Measurements from ENCODE around the gene FGFR2.

The FGFR2 gene

DNA sequence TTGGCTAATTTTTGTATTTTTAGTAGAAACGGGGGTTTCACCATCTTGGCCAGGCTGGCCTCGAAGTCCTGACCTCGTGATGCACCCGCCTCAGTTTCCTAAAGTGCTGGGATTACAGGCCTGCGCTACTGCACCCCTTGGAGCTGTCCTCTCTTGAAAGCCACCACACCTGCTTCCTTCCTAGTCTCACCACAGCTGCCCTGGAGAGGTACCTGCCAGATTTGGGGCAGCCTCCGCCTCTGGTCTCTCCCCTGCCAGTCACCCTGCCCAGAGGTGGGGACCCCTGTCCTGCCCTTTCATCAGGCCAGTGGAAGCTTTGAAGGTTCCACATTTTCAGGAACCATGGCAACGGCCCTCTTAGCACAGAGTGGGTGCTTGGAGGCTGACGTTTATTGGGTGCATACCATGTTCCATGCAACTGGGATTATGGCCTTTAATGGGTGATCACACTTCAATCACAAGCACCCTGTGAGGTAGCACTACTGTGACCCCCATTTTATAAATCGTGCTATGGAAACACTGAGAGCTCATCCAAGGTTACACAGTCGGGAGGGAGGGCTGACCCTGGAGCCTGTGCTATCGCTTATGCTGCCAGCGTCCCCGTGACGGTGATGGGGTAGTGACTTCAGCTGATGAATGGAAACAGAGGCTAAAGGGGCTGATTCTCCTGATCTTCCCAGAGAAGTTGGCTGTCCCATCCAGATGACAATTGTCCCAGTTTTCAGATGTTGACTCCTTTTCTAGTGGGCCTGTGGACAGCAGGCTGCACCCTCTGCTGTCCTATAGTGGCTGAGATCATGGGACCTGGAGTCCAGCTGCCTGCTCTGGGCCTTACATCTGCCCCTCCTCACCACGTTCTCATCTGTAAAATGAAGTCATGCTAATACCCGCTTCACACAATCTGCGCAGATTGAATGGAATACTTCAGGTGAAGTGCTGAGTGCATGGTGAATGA is 11.5 kb upstream of the FGFR2 start:
- DNase-seq, result no peak

DNA sequence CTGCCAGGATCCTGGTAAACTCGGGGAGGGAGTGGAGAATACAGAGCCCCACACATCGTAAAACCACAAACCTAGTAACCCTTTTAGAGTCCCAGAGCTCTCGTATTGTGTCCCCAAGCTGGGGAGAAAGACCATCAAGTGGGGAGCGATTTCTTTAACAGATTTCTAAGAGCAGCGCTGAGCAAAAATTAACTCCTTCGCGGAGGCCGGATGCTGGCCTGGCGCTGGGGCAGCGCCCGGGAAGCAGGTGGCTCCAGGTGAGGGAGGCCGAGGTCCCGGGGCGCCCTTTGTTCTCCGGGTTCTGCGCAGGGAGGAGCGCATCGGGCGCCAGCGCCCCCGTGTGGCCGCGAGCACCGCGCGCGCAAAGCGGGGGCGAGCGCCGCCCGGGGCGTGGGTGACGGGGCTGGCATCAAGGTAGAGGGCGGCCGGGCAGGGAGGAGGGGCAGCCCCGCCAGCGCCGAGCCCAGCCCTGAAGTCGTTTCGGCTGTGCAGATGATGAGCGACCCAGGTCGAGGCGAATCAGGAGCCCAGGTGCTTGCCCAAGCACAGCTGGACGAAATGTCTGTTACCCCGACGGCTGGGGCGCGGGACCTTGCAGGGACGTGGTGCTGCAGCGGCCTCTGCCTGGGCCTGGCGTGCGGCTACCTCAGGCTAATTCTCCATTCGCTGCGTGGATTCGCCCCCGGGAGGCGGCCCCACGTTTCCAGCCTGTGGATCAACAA is 10.4 kb upstream of the FGFR2 start:
- DNase-seq, result peak; percentile 31

DNA sequence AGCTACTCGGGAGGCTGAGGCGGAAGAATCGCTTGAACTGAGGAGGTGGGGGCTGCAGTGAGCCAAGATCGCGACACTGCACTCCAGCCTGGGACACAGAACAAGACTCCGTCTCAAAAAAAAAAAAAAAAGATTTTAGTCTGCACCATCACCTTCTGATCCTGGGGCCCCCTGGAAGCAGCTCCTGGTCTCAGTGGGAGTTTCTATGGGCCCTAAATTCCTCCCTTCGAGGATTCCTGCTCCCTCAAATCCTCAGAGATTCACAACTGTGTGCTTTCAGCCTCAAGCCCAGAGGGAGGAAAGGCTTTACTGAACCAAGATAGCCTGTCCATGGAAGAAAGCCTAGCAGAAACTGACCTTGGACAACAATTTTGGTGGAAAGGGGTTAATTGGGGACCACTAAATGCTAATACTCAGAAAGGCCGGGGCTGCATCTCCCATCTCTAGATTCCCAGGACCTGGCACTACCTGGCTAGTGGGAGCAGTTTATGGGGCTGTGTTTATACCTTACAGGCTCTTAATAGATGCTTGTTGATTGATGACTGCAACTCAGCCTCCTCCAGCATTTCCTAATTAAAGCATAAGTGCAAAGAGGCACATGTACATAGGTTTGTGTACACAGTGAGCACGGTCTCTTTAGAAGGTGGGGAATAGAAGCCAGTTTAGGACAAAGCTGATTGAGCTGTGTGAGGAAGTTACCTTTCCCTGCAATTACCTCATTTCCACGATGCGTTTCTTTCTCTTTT is 9.2 kb upstream of the FGFR2 start:
- no peak for DNase-seq

DNA sequence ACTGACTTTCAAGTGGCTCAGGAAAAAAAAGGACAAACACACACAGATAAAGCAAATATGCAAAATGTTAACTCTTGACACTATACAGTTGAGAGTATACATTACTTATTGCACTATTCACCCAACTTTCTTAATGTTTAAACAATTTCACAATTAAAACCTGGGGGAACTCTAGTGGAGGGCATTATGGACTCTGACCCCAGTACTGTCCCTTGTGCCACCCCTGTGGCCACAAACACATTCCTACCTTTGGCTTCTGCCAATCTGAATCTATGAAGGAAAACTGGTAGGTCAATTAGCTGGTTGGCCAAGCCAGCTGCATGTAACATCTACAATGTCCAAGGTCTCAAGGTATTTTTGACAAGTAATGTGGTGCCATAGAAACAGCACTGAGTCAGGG is 7.5 kb upstream of the FGFR2 start:
- DNase-seq, result no peak

DNA sequence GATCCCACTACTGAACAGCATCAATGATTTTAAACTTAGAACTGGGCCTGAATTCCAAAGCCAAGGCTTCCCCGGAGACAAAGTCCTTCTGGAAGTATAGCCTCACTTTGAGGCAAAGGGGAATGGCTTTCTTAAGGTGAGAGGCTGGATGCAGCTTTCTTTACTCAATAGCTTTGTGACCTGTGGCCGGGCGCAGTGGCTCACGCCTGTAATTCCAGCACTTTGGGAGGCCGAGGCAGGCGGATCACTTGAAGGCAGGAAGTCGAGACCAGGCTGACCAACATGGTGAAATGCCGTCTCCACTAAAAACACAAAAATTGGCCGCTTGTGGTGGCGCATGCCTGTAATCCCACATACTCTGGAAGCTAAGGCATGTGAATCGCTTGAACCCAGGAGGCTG is 3.2 kb upstream of the FGFR2 start:
- no peak for DNase-seq

DNA sequence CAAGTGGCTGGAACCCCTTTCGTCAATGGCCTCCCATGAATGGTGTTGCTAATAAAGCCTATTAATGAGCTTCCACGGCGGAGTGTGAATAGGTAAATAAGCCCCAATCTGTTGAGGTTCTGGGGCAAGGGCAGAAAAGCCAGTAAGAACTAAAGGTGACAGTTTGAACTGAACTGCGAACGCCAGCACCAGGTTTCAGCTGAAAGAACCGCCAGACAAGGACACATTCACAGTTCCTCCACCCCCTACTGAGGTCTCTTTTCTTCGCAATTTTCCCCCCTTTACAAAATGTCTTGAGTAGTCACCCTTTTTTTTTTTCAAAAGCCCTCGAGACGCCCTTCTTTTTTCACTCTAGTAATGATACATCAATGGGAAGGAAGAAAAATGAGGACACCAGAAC is 2.4 kb upstream of the FGFR2 start:
- no peak for DNase-seq

DNA sequence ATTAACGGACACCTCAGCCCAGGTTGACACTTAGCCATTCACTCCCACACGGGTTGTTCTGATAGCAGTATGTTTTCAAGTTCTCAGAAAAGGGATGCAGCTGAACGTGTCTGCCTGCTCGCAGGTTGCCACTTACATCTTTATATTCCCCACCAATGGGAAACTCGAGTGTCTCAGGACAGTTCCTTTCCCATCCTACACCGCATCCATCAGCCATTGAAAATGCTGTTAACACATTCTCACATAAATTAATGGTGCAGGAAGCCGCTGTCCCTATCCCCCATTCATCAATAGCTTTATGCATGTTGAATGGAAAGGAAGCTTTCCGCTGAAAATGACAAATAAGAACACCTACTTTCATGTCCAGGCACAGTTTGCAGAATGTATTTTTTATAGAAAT is 1.7 kb upstream of the FGFR2 start:
- no peak for DNase-seq

DNA sequence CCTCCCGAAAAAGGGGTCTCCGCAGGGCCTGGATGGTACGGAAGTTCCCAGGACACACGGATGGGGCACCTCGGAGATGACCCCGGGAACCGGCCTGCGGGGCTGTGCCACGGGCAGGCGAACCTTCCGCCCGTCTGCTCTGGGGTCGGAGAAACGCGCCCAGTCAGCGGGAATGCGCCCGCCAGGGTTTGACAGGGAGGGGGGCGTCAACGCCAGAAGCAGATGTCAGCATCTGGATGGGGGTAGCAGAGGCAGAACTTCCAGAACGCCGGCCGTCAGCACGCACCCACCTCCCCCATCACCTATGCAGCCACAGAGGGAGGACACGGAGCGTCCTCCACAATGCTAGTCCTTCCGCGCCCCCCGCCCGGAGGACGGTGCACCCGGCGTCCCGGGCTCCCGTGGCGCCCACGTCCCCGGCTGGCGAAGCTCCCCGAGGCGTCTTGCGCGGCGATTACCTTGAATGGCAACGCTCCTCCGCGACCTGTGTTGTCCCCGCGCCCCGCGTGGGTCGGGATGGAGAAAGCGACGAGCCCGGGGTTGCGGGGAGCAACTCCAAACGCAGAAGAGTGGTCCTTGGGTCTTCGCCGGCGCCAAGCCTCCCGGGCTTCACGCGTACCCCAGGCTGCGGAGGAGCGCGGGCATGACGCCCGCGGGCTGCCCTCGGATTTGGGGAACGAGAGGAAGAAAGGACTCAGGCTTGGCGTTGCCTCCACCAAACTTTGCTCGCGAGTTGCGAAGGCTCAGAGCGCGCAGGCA is 561 bp downstream of the FGFR2 start:
- no peak for DNase-seq

DNA sequence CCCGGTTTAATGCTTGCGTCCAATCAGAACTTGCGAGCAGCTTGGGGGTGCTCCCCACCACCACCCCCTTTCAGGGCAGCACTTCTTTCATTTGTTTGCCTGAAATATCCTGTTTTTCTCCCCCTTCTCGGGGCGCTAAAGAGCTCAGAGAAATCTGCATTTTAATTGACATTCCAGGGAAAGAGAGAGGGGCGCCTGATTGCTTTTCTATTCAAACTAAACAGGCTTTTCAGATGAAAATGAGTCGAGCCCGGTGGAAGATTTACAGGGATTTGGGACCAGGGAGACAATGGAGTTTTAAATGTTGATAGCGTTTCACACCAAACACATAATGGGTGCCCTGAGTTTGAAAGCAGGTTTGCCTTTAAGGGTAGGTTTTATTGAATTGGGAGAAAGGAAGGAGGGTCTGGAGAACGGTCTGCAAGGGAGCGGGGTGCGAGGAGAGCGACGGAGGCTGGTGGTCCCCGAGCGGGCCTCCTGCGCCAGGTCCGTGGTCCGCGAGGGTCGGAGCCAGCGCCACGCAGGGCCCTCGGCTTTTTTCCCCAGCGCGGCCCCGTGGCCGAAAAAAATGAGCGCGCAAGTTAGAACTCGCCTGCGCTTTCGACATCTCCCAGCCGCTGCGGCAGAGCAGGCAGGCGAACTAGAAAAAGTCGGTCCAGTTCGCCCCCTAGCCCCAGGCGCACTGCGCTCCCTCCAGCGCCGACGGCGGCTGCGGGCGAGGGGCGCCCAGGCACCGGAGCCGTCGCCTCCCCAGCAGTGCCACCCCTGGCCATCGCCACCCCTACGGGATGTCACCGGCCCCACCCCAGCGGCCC is 1.3 kb downstream of the FGFR2 start:
- DNase-seq, result peak; percentile 37

DNA sequence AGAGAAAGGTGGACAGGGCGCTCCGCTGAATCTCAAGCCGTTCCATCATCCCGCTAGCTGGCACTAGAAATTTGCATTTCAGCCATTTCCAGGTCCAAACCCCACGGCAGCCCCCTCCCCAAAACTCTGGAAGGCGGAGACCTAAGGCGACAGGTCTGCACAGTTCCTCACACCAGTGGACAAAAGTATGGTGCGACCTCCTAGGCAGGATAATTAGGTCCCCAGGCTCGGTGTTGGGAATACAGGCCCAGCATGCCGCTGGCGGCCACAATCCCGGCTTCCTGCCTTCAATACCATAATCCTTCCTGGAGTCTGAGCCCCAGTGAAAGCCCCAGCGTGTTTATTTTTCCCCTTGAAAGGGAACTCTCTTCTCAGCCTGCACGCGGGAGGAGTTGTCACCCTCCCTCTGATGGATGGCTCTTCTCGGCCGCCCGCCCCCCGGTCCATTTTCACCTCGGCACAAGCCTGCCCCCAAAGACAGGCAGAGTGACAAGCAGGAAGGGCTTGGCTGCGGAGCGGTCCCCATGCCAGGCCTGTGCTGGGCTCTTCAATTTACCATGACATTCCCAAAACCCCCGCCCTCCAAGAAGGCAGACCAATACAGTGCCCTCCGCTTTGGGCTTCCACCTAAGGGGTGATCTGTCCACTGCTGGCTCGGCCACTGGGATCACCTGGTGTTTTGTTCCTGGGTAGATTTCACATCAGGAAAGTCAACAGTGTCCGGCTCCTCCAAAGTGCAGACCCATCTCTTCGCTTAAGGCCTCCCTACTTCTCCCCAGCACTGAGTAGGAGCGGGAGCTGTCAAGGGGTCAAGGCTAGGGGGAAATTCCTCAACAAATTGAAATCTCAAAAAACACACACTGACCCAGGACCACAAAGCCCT is 2.2 kb downstream of the FGFR2 start:
- peak; percentile 28 for DNase-seq

DNA sequence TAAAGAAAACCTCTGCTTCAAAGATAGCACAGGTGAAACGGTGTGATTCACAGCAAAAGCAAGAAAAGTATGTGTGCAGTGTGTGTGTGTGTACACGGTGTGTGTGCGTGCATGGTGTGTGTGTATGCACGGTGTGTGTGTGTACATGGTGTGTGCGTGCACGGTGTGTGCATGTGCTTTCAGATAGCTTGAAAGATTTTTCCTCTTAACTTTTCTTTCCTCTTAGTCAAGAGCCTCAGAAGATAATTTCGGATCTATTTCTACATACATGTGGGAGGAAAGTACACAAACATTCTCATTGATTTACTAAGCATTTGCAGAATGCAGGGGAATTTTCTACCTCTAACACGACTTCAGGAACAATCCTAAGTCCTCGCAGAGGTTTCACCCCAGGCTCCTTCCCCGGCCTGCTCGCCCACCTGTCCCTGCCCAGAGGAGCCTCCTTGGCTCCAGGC is 2.9 kb downstream of the FGFR2 start:
- DNase-seq, result no peak

DNA sequence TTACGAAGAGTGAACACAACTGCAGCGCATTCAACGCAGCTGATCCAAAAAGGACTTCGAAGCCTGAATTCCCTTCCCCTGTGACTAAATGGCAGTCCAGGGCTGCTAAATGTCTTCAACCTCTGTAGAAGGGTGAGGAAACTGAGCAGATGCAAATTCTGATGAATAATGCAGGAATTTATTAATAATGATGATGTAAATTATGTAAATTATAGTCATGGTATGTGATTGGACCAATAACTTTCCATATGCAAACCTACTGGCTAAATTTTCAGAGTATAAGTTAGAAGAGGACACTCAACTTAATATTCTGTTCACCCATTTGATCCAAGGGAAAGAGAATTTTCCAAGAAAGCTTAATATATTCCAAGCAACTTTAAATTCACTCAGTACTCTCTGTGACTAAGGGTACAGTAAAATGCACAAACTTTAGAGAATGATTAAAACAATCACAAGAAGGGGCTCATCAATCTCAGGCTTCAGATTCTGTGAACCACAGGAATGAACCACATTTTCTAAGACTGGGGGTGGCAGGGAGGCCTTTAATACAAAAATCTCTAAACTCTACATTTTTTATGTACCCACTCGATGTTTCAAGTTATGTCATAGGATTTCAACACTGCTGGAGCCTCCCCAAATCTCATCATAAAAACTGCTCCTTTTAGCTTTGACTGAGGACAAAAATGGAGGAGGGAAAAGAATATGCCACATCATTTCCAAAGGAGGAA is 3.5 kb downstream of the FGFR2 start:
- DNase-seq, result no peak

DNA sequence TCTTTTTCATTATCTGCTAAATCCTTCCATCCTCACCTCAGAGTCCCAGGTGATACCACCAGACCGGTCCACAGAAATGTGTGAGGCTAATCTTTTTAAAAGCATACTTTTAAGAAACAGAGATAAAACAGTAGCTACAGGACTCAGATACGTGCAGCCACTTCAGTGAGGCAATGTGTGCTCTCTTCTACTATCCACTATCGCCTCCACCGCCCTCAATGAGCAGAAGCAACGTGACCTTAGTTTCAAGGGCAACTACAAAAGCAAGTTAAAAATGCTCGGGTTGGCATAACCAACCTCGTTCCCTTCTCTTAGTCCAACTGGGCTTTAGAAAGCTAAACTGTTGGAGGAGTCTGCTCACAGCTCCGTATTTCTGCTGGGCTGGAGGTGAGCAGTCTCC is 4.2 kb downstream of the FGFR2 start:
- no peak for DNase-seq

DNA sequence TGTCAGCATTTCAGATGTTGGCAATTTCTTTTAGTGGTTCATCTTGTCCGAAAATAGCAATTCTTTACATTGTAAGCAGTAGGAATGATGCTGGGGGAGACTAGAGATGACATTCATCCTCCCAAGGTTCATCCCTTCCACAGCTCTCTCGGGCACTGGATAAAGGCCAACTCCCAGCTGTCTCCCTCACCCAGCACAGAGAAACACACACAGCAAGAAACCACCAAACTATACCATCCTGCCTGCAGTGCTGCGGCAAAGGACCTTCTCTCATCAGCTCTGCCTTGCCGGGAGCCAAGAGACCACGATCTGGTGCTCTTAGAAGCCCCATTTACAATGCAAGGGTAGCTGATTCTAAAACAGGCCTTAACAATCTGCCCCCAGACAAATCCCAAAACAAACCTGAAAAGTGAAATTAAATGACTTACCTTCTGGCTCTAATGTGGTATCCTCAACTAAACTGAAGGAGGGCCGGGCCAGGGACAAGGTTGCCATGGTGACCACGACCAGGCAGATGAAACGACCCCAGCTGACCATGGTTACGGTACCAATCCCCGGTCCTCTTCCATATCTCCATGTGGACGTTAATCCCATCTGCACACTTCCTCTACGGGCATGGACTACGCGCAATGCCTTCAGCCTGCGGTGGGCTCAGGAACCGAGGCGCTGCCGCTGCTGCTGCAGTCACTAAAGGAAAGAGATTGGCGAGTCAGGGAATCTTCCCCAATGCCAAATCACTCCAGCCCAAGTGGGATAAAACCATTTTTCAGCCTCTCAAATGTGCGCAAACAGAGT is 4.8 kb downstream of the FGFR2 start:
- DNase-seq, result no peak

DNA sequence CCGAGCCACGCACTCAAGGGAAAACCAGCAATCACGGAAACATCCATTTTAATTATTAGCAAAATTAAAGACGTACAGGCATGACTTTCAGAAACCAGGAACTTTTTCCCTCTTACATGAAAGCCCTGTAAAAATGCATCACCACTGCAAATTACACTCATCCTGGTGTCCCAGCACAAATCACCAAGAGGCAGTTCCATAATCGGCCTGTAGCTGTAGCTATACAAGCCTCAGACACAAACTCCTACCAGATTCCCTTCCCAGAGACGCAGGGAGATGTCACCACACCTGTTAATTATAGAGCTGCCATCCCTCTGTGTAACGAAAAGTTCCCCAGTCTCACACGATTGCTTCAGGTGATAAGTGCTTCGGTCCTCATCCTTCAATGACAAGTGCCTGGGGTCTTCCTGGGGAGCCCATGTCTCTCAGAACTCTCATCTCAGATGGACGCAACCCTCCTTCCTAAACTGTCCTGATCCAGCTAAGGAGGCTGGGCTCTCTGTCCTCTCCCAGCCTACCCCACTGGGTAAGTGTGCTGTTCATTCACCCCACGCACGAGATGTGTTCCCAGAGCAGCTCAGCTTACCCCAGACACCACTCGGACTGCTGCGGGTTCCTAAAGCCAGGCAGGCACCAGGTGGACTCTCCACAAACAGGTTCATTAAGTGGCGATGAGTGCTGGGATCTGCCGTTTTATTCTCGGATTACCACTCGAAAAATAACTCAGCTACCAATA is 5.9 kb downstream of the FGFR2 start:
- no peak for DNase-seq

DNA sequence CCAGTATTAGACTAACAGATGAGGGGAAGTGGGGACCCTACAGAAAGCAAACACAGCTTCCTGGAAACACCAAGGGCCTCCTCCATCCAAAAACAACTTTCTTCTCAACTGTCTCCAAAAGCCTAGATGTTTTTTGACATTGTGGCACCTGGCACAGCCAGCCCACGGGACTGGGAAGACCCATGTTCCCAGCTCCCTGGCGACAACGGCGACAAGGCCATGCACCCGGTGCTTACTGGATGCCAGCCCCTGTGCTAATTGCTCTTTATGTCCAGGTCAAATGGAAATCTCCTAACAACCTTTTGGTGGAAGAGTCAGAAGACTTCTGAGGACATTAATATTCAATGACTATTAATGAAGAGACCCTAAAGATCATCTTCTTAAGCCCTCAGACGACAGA is 7.1 kb downstream of the FGFR2 start:
- DNase-seq, result no peak

DNA sequence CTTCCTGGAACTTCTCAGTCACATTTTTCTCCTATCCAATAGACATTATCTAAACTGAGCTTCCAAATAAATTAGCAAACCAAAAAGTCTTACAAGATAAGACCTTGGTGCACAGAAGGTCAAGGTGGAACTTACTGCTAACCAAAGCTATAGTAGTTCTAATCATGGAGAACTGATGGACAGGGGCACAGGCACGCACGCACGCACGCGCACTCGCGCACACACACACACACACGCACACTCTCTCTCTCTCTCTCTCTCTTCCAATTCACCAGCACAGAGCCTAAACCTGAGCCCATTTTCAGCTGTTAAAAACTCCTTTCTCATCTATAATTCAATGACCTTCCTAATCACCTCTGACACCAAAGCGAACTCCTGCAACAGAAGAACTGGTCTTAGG is 7.5 kb downstream of the FGFR2 start:
- no peak for DNase-seq

DNA sequence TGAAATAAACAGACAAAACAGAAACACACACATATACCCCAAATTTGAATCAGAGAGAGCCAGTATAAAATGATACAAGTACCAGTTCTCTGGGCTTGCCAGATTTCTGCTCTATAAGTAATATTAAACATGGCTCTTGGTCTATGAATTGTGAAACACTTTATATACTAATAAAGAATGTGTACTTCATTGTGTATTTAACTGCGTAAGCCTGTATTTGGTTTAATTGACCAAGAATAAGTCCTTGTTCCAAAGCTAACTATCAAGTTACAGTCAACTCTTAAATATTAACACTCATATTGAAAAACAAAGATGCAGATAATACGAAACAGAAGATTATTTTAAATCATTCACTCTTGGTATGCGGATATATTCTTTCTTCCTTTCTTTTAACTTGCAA is 8.7 kb downstream of the FGFR2 start:
- DNase-seq, result no peak
